Body of pancreas (tissue), 4 donors: ENCODE measurements around the gene HOXA2.

Experiments
- POLR2A ChIP-seq, 3 donors: fragments of 450-650 bp; IDR thresholded peaks; one replicate each; pipeline ENCODE4 v1.6.1; 2016; ENCODE audit warnings: antibody characterized with exemption in 3 of 3, mild to moderate bottlenecking in 2 of 3
- TF ChIP-seq, protein P1 (sequence below), 7 experiments: fragments of 450-650 bp in 4 of 7; fragments of 200-600 bp in 3 of 7; sonication (generic) in 3 of 7; IDR thresholded peaks; one replicate each; pipeline ENCODE4 v1.5.1; 2016 to 2019; ENCODE audit warnings: antibody characterized with exemption in 7 of 7

DNA sequence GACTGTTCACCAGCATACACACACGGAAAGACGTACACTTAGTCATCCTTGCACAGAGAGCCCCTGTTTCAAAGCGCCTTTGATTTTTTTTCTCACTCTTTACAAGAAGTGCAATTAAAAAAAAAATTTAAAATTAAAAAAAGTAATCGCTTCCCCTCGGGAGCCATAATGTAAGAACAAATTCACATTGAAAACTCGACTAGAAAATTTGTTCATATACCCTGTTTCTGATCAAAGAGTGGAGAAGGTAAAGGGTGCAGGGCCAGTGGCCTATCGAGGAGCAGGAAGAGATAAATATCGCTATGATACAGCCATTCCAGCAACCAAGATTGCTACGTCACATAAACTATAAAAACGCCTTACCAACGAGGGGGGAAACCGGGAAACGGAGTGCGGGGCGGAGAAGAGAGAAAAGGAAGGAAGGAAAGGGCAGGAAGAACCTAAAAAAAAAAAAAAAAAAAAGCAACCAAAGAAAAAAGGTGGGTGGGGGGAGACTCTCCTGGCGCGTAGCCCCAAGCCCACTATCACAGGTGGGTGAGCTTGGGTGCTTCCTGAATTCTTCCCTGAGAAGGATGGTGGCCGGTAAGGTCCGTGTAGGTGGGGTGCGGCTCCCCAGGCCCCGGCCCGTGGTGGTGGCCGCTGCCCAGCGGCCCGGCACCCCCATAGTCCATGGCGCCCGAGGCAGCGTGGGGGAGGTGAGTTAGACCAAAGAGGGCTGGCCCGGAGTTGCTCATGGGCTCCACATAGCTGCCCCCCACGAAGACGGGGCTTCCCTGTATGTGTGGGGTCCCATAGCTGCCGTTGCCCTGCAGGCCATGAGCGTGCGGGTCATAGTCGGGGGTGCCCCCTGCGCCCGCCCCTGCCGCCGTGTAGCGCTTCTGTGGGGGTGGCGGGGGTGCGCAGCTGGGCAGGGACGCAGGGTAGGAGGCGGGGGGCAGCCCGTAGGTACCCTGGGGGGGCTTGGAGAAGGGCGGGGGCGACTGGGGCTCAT, 5.2 kb upstream of the HOXA2 start:
- TF ChIP-seq, protein P1, sequence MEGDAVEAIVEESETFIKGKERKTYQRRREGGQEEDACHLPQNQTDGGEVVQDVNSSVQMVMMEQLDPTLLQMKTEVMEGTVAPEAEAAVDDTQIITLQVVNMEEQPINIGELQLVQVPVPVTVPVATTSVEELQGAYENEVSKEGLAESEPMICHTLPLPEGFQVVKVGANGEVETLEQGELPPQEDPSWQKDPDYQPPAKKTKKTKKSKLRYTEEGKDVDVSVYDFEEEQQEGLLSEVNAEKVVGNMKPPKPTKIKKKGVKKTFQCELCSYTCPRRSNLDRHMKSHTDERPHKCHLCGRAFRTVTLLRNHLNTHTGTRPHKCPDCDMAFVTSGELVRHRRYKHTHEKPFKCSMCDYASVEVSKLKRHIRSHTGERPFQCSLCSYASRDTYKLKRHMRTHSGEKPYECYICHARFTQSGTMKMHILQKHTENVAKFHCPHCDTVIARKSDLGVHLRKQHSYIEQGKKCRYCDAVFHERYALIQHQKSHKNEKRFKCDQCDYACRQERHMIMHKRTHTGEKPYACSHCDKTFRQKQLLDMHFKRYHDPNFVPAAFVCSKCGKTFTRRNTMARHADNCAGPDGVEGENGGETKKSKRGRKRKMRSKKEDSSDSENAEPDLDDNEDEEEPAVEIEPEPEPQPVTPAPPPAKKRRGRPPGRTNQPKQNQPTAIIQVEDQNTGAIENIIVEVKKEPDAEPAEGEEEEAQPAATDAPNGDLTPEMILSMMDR (IDR thresholded peaks at IDR 0.05) = no peak
- TF ChIP-seq POLR2A (IDR thresholded peaks at IDR 0.05) = no peak
